Dermis microvascular lymphatic vessel endothelial cell (primary cell): ENCODE measurements around the gene TOPBP1. TPM values are rescaled to one million over a fixed set of nuclear protein-coding genes. Genes with fewer than 3 reads are reported as not detected.

Experiments used
- DNase-seq, 2 donors: peaks; one replicate each; pipeline versions ENCODE4 v3.0.0 to v3.0.0-alpha.2; 2010; ENCODE audit warnings: low read depth in 2 of 2
- total RNA-seq: library from RNA; depleted of rRNA; stranded (reverse); fragments of >200 nt; gene quantifications from 2 replicates; pipeline ENCODE4 v1.2.1, GENCODE V29; 2014

The TOPBP1 gene
- total RNA-seq, 1 donor from 2014 or later, result 24.6 TPM

- no peak for DNase-seq
These were observed 53.4 kb downstream of the TOPBP1 start for GRCh38 chr3:133608388-133608787.

GRCh38 chr3:133607816-133608215 is 53.9 kb downstream of the TOPBP1 start:
- no peak for DNase-seq

GRCh38 chr3:133606902-133607301 is 54.8 kb downstream of the TOPBP1 start:
- no peak for DNase-seq

- no peak for DNase-seq
These were observed 55.4 kb downstream of the TOPBP1 start for GRCh38 chr3:133606342-133606741.

DNA sequence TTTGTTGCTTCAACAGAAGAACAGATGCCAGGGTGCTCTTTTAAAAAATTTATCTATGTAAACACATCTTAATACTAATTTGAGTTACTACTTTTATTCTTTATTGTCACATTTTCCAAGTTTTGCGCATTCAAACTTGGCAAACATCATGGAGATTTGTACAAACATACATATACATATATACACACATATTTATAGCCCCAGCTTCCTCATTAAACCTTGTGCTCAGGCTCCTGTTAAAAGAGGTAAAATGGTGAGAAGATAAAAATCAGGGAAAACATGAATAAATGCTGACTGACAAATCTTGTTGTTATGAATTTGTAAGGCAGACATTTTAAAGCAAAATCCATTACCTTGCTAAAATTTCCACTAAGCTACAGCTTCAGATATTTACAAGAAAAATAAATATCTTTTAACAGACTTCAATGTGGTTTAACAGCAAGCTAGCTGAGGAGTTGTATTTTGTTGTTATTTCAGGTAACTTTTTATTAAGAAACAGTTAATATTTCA is 61.1 kb downstream of the TOPBP1 start:
- DNase-seq, result no peak

GRCh38 chr3:133599280-133599679 is 62.5 kb downstream of the TOPBP1 start:
- no peak for DNase-seq

DNA sequence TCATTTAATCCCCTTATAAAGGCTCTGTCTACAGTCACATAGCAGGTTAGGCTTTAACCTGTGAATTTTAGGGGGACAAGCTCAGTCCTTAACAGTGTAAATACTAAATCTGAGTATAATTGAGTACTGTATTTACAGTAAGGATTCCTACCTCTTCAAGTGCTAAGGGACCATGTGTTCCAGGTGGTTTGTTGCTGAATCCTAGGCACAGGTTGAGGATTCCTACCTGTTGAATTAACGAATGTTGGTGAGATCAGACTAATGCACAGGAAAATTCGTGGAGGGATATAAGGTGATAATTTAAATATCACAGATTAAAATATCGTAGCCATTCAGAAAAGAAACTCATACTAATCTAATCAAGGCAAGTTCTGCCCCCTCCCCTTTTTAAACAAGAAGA is 63.3 kb downstream of the TOPBP1 start:
- DNase-seq, result no peak

DNA sequence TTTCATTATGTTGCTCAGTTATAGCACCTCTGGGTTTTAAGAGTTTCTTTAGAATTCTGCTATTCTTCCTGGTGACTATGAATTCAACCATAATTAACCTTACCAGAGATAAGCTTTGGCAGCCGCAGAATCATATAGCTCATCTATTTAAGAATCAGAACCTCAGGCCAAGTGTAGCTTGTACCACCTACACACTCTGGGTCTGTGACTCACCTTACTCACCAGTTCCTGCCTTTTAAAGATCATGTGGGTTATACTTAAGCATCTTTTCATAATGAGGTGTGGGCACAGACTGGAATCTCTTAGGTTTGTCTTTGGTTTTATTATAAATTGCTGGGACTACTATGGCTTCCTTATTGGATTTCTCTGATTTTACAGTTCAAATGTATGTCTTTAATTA is 66.4 kb downstream of the TOPBP1 start:
- peak in 1 of 2 donors; percentile 27 for DNase-seq

DNA sequence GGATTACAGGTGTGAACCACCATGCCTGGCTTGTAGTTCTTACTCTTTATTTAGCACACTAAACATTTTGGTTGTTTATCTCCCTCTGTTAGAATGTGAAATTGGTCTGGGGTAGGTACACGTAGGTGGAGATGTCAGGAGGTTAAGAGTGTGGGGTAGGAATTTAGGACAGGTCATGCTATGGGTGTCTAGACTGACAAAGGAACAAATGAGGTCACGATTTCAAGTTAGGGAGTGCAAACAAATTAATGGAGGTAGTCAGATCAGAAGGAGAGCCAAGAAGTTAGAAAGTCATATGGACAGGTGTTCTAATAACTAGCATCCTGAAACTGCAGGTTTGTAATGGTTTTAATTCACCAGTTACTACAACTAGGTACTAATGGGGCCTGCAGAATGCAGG is 68.5 kb downstream of the TOPBP1 start:
- no peak for DNase-seq

- no peak for DNase-seq
These were observed 68.9 kb downstream of the TOPBP1 start for GRCh38 chr3:133592843-133593242.

- DNase-seq, result peak in 1 of 2 donors; percentile 19
These were observed 70.4 kb downstream of the TOPBP1 start for GRCh38 chr3:133591271-133591742.

DNA sequence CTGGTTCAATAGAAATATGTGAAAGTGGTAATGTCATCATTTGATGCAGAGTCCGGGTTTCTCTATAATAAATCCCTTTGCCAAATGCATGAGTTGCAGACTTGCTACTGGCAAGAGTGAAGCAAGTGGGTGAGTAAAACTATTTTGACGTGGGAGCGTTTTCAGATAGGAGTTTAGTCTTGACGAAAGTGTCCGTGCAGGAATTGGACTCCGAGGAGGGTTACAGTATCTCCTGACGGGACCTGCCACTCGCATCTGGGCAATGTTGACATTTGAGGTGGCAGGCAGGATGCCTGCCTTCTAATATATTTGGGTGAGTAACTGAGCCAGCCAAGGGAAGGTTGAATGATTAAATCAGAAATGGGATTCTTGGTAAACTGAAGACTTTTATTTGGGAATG is 72.2 kb downstream of the TOPBP1 start:
- DNase-seq, result no peak

GRCh38 chr3:133588784-133589465 is 72.8 kb downstream of the TOPBP1 start:
- no peak for DNase-seq

DNA sequence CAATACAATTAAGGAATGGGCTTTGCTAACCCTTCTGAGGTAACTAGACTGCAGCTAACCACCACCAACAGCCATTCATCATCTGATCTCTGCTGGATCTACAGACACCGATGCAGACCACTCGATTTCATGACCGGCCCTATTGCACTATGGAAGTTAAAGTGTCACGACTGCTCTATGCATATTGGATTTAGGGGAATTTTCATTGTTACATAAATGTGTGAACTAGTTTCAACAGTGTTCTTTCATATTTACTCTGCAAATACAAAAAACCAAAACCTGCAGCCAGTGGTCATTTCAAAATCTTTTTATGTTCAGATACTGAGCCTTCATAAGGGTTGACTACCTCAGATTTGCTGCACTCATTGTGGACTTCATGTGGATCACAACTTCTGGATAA is 73.7 kb downstream of the TOPBP1 start:
- DNase-seq, result no peak

DNA sequence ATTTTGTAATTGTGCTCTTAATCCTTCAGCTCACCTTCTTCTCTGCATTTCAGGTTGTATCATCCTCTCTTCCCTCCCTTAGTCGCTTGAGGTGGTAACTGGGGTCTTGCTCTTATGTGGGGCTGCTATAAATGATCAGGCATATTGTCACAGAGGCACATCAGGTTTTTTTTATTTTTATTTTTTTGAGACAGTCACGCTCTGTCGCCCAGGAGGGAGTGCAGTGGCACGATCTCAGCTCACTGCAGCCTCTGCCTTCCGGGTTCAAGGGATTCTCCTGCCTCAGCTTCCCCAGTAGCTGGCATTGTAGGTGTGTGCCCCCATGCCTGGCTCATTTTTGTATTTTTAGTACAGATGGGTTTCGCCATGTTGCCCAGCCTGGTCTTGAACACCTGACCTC is 78.3 kb downstream of the TOPBP1 start:
- no peak for DNase-seq

- peak; percentile 50 to 64 for DNase-seq
These were observed 83.1 kb downstream of the TOPBP1 start for GRCh38 chr3:133578548-133579191.

DNA sequence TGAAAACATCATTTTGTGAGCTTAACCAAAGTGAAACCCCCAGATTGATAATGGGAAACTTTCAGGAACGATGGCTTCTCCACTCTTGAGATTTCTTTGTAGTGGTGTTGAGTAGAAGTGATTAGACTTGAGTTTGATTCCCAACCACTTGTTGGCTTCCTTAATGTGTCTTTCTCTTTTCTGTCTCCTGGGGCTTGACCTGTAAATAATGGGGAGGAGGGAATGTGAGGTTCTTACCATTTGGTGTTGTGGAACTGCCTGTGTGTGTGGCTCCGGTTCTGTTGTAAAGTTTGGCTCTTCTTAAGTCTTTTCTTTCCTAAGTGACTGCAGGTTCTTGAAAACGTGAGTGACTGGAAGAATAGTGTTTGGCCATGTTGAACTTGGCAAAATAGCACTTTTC is 85.6 kb downstream of the TOPBP1 start:
- no peak for DNase-seq

DNA sequence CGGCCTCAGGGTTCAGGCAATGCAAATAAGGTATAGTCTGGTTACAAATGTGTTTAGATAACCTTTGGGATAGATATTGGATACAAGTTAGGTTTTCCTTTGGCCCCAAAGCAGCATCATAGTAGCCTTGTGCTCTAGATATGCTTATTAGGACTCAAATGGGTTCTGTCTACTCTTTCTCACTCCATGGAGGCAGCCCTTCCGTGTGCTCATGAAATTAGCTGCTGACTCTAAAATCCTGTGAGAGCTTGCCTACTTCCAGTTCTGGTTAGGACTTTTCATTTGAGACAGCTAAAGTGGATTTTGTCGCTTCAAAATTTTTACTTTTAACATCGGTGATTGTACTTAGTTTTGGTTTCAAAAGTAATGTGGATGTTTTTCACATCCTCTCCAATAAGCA is 86.7 kb downstream of the TOPBP1 start:
- no peak for DNase-seq

DNA sequence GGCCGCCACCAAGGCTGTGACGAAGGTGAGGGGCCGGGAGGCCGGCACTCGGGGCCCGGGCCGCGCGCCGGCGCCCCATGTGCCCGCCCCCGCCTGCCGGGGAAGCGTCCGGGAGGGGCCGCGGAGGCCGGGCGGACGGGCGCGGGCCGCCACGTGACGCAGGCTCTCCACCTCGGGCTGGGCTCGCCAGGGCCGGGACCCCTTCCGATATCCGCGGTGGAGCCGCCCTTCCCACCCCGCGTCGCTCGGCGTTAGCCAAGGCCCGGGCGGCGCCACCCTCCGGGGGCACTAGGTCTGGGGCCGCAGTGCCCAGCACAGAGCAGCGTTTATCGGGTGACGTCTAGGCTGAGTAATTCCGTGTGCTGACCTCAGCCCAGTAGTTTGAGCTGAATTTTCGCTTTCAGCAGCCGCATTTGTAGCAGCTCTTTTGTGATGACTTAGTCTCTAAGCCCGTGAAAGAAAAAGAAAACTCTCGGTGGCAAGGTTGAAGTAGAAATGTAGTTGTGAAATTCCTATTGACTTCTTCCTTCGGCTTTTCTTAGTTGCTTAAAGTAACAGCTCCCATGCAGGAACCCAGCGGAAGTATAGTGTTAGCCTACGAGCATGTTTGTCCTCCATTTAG is 87.4 kb downstream of the TOPBP1 start:
- peak; percentile 30 to 77 for DNase-seq

DNA sequence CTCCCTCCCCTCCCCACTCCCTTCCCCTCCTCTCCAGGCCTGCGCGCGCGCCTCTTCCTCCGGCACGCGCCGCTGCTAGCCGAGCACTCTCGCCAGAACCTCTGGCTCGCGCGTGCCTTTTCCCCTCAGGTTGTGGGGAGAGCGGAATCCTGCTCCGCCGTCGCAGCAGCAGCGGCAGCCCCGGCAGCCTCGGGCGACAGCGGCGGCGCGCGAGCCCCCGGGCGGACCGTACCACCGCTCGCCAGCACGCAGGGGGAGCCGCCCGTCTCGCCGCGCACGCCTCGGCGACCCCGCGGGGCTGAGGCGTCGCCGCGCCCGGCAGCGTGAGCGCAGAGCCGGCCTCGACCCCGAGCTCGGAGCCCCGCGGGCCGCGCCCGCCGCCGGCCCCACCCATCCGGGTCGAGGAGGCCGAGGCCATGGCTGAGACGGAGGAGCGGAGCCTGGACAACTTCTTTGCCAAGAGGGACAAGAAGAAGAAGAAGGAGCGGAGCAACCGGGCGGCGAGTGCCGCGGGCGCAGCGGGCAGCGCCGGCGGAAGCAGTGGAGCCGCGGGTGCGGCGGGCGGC is 88.0 kb downstream of the TOPBP1 start, which contains the start of gene CDV3:
TSS of gene CDV3 (plus strand) at position 58 of the 566 bp plus-strand sequence. CDS start at position 417, 359 bp downstream.
- no peak for DNase-seq

DNA sequence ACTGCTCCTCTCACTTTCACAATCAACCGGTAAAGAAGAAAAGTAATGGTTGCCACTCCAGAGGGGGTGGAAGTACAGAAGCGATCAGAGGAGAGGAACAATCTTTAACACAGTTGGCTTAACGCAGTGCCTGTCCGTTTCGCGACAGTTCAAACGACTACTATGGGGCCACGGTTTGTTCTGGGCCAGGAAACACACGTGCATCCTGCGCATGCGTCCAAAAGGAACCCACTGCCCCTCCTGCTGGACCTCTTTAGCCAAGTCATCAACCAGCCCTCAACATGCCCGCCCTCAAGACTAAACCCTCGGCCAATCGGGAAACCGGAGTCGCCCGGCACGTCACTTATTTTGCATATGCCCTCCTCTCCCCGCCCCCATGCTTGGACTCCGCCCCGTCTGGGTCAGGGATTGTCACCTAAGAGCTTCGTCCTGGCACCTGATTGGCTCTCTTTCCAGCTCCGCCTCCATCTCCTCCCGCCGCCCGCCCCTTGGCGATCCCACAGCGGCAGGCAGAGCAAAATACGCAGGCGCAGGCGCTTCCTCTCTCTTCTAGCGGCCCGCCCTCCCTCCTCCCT is 88.6 kb downstream of the TOPBP1 start:
- peak; percentile 100 for DNase-seq
